HepG2 (cell line): ENCODE measurements around the gene DUSP12. TPM values are rescaled to one million over a fixed set of nuclear protein-coding genes. Genes with fewer than 3 reads are reported as not detected.
A peak's percentile ranks its signal among the peaks of the same experiment; 100 is the strongest.

Experiments used
- CENPT ChIP-seq: sonication (generic); formaldehyde crosslinking; IDR thresholded peaks from 2 replicates; pipeline ENCODE4 v1.8.0; 2022; ENCODE audit warnings: low read depth, mild to moderate bottlenecking, moderate library complexity, missing genetic modification reagents
- EP300 ChIP-seq, 3 experiments: sonication (generic) in 1 of 3; formaldehyde crosslinking in 1 of 3; IDR thresholded peaks; 2 replicates each; pipeline versions ENCODE4 v1.5.1 to v1.6.1; 2011 to 2020; ENCODE audit warnings: low read depth in 2 of 3, low read length in 2 of 3, borderline replicate concordance in 1 of 3, improper control_type of control experiment in 1 of 3, mild to moderate bottlenecking in 1 of 3, missing genetic modification reagents in 1 of 3, moderate library complexity in 1 of 3
- FLYWCH1 ChIP-seq: sonication (generic); formaldehyde crosslinking; IDR thresholded peaks from 2 replicates; pipeline ENCODE4 v1.8.1; 2023; ENCODE audit warnings: mild to moderate bottlenecking, missing genetic modification reagents
- FOXC1 ChIP-seq: sonication (generic); formaldehyde crosslinking; IDR thresholded peaks from 2 replicates; pipeline ENCODE4 v1.8.0; 2022; ENCODE audit warnings: mild to moderate bottlenecking, missing genetic modification reagents, borderline replicate concordance
- GMEB2 ChIP-seq: IDR thresholded peaks from 2 replicates; pipeline ENCODE4 v1.6.1; 2016; ENCODE audit warnings: missing biosample characterization, missing genetic modification reagents, low read depth
- KLF12 ChIP-seq: sonication (generic); formaldehyde crosslinking; IDR thresholded peaks from 2 replicates; pipeline ENCODE4 v1.4.0; 2020; ENCODE audit warnings: missing genetic modification reagents, borderline replicate concordance
- MXD3 ChIP-seq: IDR thresholded peaks from 2 replicates; pipeline ENCODE4 v1.6.1; 2016; ENCODE audit warnings: mild to moderate bottlenecking, missing biosample characterization, missing genetic modification reagents
- NCOA5 ChIP-seq: sonication (generic); formaldehyde crosslinking; IDR thresholded peaks from 2 replicates; pipeline ENCODE4 v1.4.0; 2020; ENCODE audit warnings: missing genetic modification reagents
- POLR2AphosphoS2 ChIP-seq: IDR thresholded peaks from 2 replicates; pipeline ENCODE4 v1.6.1; 2011; ENCODE audit warnings: low read depth, low read length, improper control_type of control experiment
- RFX5 ChIP-seq: IDR thresholded peaks from 2 replicates; pipeline ENCODE4 v1.6.1; 2011; ENCODE audit warnings: low read depth, low read length, improper control_type of control experiment
- ZFP91 ChIP-seq: sonication (generic); formaldehyde crosslinking; IDR thresholded peaks from 2 replicates; pipeline ENCODE4 v1.9.0; 2022; ENCODE audit warnings: missing genetic modification reagents, mild to moderate bottlenecking, borderline replicate concordance
- ZKSCAN8 ChIP-seq: IDR thresholded peaks from 2 replicates; pipeline ENCODE4 v1.6.1; 2016; ENCODE audit warnings: borderline replicate concordance, missing genetic modification reagents, missing compliant biosample characterization
- ZMAT3 ChIP-seq: sonication (generic); formaldehyde crosslinking; conservative IDR thresholded peaks from 2 replicates; pipeline ENCODE4 v1.7.0; 2021; ENCODE audit warnings: missing genetic modification reagents
- ZMYM4 ChIP-seq: sonication (generic); formaldehyde crosslinking; IDR thresholded peaks from 2 replicates; pipeline ENCODE4 v1.8.1; 2023; ENCODE audit warnings: mild to moderate bottlenecking, missing genetic modification reagents
- ZNF251 ChIP-seq: sonication (generic); formaldehyde crosslinking; IDR thresholded peaks from 2 replicates; pipeline ENCODE4 v1.9.0; 2021; ENCODE audit warnings: mild to moderate bottlenecking, missing genetic modification reagents
- ZNF281 ChIP-seq: sonication (generic); formaldehyde crosslinking; IDR thresholded peaks from 2 replicates; pipeline ENCODE4 v1.4.0; 2020; ENCODE audit warnings: missing genetic modification reagents, borderline replicate concordance
- ZNF383 ChIP-seq: sonication (generic); formaldehyde crosslinking; IDR thresholded peaks from 2 replicates; pipeline ENCODE4 v1.4.0; 2020; ENCODE audit warnings: missing genetic modification reagents, mild to moderate bottlenecking, borderline replicate concordance
- ZNF567 ChIP-seq: sonication (generic); formaldehyde crosslinking; IDR thresholded peaks from 2 replicates; pipeline ENCODE4 v1.8.1; 2023; ENCODE audit warnings: mild to moderate bottlenecking, missing genetic modification reagents, borderline replicate concordance
- ZNF589 ChIP-seq: sonication (generic); formaldehyde crosslinking; conservative IDR thresholded peaks from 2 replicates; pipeline ENCODE4 v1.8.0; 2022; ENCODE audit warnings: mild to moderate bottlenecking, moderate library complexity, missing genetic modification reagents
- ZNF775 ChIP-seq: sonication (generic); formaldehyde crosslinking; IDR thresholded peaks from 2 replicates; pipeline ENCODE4 v1.4.0; 2020; ENCODE audit warnings: missing genetic modification reagents, mild to moderate bottlenecking, moderate library complexity, borderline replicate concordance
- ZSCAN25 ChIP-seq: sonication (generic); formaldehyde crosslinking; IDR thresholded peaks from 2 replicates; pipeline ENCODE4 v1.8.0; 2022; ENCODE audit warnings: mild to moderate bottlenecking, missing genetic modification reagents
- polyA plus RNA-seq, 8 experiments: library from polyadenylated mRNA; depleted of rRNA in 3 of 8; stranded (reverse) in 7 of 8; unstranded in 1 of 8; fragments of >200 nt; fragmentation: Illumina TruSeq in 4 of 8; extraction: Trizol in 4 of 8; gene quantifications; 2 replicates each; pipeline versions ENCODE4 v1.2.1 to v1.2.3, GENCODE V29; 2011 to 2016; ENCODE audit warnings: low read depth in 4 of 8, missing spikeins in 1 of 8, mixed read lengths in 1 of 8; ENCODE audit not compliant: insufficient read depth in 1 of 8
- total RNA-seq, 5 experiments: library from RNA; depleted of rRNA; stranded (reverse); fragments of >200 nt; fragmentation: Illumina TruSeq; extraction: Trizol; gene quantifications; 2 replicates each; pipeline ENCODE4 v1.2.3, GENCODE V29; 2016; ENCODE audit warnings: low read depth in 1 of 5

The DUSP12 gene
- total and polyA plus RNA-seq, 2 of the 13 experiments (the other 11 are each of a cell fraction or from before 2014, with no cell fraction given): 36.7 to 37.1 TPM

- no peak for TF ChIP-seq KLF12 (CRISPR knock-in tag)
- no peak; the same call in 1 of the 2 replicates for TF ChIP-seq ZFP91 (CRISPR knock-in tag)
- peak; percentile 18; the same call in 1 of the 2 replicates for TF ChIP-seq MXD3 (CRISPR knock-in tag)
- no peak for TF ChIP-seq POLR2AphosphoS2
- TF ChIP-seq ZNF383: no peak
- TF ChIP-seq ZMAT3 (CRISPR knock-in tag): no peak
- TF ChIP-seq FLYWCH1 (CRISPR knock-in tag): no peak
- no peak for TF ChIP-seq RFX5
- no peak for TF ChIP-seq GMEB2
- TF ChIP-seq EP300 (IDR thresholded peaks at IDR 0.05; ENCODE audit: low read depth in 2 of 2, low read length in 2 of 2): no peak
- 0 out of 2 replicates have a peak, but pooled peaks have one; percentile 15 for TF ChIP-seq EP300 (CRISPR knock-in tag; IDR thresholded peaks at IDR 0.05; ENCODE audit: borderline replicate concordance)
- TF ChIP-seq ZNF251: no peak
- no peak for TF ChIP-seq CENPT
- no peak for TF ChIP-seq ZNF567 (CRISPR knock-in tag)
- TF ChIP-seq ZNF281 (CRISPR knock-in tag): peak; percentile 35; the same call in 1 of the 2 replicates
- TF ChIP-seq NCOA5 (CRISPR knock-in tag): no peak
- TF ChIP-seq ZNF775 (CRISPR knock-in tag): no peak
- TF ChIP-seq ZSCAN25 (CRISPR knock-in tag): no peak
- no peak for TF ChIP-seq ZKSCAN8 (CRISPR knock-in tag)
- TF ChIP-seq FOXC1 (CRISPR knock-in tag): no peak
- TF ChIP-seq ZMYM4 (CRISPR knock-in tag): no peak
- peak; percentile 76; the same call in 1 of the 2 replicates for TF ChIP-seq ZNF589
These were observed 22.9 kb upstream of the DUSP12 start (continued) for GRCh38 chr1:161726473-161727255.
